Measurements from ENCODE around the gene IGF2BP3. TPM values are rescaled to one million over a fixed set of nuclear protein-coding genes. Genes with fewer than 3 reads are reported as not detected.
"Not testable (repeated sequence)": the region's sequence is repeated elsewhere in the genome, so short reads cannot be mapped to it uniquely, and the experiment has no call there.

Gene IGF2BP3
- 60.3 and 63.3 TPM in 2 replicates for total RNA-seq (2014; rRNA removed)
- polyA plus RNA-seq (2012) = 15.1 TPM

DNA sequence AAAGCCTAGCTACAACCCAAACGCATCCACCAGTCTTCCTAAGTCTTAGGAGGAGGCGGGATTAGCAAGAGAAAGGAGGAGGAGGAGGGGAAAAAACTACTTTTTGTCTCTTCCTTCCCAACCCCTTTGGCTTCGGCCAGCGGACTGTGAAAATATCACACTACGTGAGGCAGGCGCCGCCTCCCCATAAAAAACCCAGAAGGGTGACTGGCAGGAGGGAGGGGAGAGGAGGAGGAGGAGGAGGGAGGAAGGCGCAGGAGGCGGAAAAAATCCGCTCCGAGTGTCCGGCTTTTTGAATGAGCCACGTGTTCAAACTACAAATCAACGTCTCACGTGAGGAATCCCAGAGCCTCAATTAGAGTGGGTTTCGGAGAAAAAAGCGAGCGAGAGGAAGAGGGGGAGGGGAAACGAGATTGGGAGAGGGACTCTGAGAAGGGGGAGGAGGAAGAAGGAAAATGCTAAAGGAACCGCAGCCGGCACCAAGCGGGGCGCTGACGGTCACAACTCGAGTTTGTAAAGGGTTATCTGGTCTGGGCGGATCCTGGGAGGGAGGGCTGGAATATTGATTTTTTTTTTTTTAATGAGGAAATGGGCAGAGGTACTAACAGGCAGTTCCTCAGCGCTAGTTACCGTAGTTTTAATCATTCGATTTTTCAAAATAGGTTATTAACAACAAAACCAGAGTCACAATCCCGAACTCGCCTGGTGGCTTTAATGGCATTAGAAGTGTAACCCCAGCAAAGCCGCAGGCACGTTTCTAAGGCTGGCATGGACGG, at the start of gene IGF2BP3:
TSS of gene IGF2BP3 (minus strand) at position 162 of the 776 bp plus-strand sequence. CDS start 381 bp downstream, outside the sequence.
- DNase-seq (ENCODE audit: low read depth) = peak; percentile 98

- no peak for DNase-seq (ENCODE audit: low read depth)
These were observed 44.5 kb upstream of the IGF2BP3 start for GRCh38 chr7:23514755-23515154.

- not testable (repeated sequence) for DNase-seq (ENCODE audit: low read depth)
These were observed 43.5 kb upstream of the IGF2BP3 start for GRCh38 chr7:23513746-23514145.

DNA sequence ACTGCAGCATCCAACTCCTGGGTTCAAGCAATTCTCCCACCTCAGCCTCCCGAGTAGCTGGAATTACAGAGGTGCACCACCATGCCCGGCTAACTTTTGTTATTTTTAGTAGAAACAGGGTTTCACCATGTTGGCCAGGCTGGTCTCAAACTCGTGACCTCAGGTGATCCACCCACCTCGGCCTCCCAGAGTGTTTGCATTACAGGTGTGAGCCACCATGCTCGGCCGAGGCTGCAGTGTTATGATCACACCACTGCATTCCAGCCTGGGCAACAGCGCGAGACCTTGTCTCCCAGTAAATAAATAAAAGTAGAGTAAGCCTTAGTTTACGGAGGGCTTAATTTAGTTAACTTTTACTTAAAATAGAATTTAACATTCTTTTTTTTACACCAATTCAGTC, 23.7 kb upstream of the IGF2BP3 start:
- no peak for DNase-seq (ENCODE audit: low read depth)

DNA sequence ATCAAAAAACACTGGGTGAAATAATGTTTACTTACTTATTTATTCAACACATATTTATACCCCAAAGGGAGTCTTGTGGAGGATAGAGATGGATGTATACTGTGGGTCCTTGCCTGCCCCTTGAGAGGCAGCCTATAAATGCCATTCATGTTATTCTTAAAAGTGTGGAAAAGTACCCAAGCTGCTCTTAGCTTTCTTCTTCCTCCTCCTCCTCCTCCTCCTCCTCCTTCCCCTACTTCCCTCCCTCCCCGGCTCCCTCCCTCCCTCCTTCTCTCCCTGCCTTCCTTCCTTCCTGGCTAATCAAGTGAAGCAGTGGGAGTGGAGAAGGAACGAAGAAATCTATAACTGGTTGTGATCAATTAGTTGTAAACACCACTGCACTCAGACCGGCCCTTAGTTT, 21.2 kb upstream of the IGF2BP3 start:
- no peak for DNase-seq (ENCODE audit: low read depth)

DNA sequence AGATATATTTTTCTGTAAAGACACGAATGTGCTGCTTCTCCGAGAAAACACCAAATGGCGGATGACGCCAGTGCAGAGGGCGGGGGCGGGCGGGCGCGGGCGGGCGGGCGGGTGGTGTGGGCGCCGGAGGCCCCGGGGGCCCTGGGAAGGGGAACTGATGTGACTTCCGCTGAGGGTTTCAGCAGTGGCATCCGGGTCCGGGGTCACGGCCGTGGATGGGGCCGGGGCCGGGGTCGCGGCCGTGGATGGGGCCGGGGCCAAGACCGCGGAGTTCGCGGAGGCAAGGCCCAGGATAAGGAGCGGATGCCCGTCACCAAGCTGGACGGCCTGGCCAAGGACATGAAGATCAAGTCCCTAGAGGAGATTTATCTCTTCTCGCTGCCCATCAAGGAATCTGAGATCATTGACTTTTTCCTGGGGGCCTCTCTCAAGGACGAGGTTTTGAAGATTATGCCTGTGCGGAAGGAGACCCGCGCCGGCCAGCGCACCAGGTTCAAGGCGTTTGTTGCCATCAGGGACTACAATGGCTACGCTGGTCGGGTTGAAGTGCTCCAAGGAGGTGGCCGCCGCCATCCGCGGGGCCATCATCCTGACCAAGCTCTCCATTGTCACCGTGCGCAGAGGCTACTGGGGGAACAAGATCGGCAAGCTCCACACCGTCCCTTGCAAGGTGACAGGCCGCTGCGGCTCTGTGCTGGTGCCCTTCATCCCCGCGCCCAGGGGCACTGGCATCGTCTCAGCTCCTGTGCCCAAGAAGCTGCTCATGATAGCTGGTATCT, 20.3 kb upstream of the IGF2BP3 start:
- DNase-seq (ENCODE audit: low read depth) = peak; percentile 64

DNA sequence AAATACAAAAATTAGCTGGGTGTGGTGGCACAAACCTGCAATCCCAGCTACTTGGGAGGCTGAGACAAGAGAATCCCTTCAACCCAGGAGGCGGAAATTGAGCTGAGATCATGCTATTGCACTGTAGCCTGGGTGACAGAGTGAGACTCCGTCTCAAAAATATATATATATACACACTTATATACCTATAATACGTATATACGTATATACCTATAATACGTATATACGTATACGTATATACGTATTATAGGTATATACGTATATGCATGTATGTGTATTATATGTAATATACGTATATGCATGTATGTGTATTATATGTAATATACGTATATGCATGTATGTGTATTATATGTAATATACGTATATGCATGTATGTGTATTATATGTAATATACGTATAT, 18.4 kb upstream of the IGF2BP3 start:
- DNase-seq (ENCODE audit: low read depth) = not testable (repeated sequence)

GRCh38 chr7:23487670-23488069, 17.4 kb upstream of the IGF2BP3 start:
- no peak for DNase-seq (ENCODE audit: low read depth)

GRCh38 chr7:23486002-23486773, 15.9 kb upstream of the IGF2BP3 start:
- DNase-seq (ENCODE audit: low read depth) = no peak

GRCh38 chr7:23482686-23483085, 12.4 kb upstream of the IGF2BP3 start:
- no peak for DNase-seq (ENCODE audit: low read depth)

DNA sequence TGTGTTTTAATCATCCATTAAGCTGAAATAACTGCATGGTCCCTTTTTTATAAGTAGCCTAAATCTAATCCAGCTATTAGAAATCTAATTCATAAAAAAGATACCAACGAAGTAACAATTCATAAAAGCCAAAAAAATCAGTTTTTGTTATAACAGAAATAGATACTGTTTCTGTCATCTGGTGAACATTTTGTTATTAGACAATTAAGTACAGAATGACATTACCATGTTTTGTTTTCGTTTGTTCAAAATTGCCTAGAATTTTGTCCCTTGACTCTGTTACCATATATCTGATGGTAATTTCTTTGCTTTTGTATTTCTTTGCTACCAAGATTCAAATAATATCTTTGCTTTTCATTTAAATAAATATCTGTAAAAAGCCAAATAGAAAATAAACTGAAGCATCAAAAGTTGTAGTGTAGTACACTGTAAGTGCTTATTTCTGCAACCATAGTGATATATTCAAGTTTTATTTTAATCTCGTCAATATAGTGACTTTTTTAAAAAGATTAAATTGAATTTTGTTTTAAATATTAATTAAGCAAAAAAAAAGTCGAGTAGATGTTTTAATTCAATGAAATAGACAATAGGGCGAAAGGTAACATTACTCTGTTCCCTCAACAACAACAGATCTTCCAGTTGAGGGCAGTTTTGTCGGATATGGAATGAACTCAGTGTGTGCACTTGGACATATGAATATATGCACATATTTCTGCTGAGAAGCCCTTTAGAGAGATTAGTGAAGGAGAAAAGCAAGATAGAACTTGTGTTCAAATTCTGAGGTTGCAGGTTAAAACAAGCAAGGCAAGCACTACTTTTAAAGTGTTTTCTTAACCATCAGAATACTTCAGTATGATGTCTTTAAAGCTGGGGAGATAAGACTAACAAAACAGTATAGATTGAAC, 7.9 kb upstream of the IGF2BP3 start:
- DNase-seq (ENCODE audit: low read depth) = no peak

GRCh38 chr7:23477157-23477499, 6.8 kb upstream of the IGF2BP3 start:
- no peak for DNase-seq (ENCODE audit: low read depth)

- DNase-seq (ENCODE audit: low read depth) = no peak
These were observed 6.2 kb upstream of the IGF2BP3 start for GRCh38 chr7:23476286-23477156.

DNA sequence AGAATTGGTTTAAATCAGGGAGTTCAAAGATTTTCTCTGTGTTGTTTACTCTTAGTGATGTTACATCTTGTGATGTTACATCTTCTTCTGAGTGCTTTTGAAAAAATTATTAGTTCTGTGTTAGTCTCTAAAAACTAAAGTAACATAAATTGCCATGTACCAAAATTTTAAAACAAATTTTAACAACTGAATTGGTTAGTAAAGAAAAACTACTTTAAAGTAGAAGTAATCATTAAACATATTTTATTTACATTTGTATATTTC, 5.2 kb upstream of the IGF2BP3 start:
- no peak for DNase-seq (ENCODE audit: low read depth)

DNA sequence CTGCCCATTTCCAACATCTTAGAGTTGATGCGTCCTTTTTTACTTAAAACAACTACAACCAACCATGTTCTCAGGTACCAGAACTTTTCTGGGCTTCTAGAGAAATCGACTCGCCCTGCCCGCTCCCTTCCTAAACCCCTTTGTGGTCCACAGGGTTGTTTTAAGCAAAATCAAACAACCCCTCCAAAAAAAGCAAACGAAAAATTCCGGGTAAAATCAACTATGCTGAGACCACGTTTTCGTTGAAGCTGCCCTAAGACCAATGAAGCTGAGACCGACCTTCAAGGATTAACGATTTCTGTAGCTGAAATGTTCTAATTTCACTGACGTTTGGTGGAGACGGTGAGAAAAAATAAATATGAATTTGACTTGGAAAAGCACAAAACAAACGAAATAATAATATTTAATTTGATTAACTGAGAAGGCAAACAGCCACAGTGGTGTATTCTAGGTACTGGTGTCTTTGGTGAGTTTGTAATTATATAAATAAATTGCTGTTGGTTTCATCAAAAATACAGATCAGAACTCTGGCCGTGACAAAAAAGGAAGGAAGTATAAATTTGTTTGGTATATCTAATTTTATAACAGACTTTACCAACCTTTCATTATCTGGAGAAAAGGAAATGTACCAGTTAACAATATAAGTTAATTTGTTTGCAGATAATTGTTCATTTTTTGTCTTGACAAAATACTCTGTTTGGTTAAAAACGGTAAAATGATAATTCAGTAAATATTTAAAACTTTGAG, 4.7 kb upstream of the IGF2BP3 start:
- no peak for DNase-seq (ENCODE audit: low read depth)

DNA sequence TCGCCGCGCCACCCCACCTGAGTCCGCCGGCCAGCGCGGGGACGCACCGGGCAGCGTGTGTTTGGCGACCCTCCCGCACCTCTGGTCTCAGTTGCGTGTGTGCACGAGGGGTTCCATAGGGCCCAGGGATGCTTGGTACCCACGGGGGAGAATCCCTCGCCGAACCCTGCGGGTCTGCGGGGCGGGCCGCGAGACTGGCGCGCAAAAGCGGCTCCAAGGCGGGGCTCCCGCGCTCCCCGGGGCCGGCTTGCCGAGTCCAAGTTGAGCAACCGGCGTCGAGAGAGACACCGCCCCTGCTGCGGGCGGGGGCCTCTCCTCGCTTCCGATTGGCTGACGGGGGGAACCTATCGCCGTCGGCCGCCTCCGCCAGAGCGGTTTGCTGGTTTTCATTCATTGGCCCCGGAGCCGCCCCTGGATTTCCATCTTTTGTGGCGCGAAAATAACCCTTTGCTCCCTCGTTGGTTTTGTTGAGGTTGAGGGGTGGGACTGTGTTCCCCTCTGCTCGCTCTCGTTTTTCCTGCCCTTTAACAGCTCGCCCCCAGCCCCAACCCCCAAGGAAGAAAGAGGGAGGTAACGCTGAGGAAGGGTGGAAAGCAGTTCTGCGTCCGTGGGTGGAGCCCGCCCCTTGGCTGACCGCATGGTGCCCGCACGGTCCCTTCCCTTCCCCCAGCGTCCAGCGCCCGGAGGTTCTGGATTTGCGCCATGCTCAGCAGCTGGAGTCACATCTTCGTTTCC, 4.0 kb upstream of the IGF2BP3 start:
- peak; percentile 98 for DNase-seq (ENCODE audit: low read depth)

DNA sequence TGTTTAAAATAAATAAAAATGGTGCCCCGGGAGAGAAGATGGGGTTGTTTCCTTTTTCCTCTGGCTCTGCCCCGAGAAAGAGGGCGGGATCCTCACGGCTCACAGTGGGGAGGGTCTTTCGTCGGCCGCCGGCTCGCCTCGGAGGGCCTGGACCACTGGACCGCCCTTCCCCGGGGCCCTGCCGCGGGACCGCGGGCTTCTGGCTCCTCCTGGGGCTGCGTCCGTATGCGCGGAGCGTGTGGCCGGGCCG, 3.5 kb upstream of the IGF2BP3 start:
- no peak for DNase-seq (ENCODE audit: low read depth)

GRCh38 chr7:23472956-23473843, 2.9 kb upstream of the IGF2BP3 start:
- DNase-seq (ENCODE audit: low read depth) = peak; percentile 29

Data from LHCN-M2 (cell line).